MV-4-11 (cell line): Measurements from ENCODE around the gene TIMM17A.
A peak's percentile ranks its signal among the peaks of the same experiment; 100 is the strongest.
"Not testable (repeated sequence)": the region's sequence is repeated elsewhere in the genome, so short reads cannot be mapped to it uniquely, and the experiment has no call there.

ENCODE experiments used
- DNase-seq: peaks from one replicate; lab custom pipeline; 2025; lab: John Stamatoyannopoulos, UW

TIMM17A gene

DNA sequence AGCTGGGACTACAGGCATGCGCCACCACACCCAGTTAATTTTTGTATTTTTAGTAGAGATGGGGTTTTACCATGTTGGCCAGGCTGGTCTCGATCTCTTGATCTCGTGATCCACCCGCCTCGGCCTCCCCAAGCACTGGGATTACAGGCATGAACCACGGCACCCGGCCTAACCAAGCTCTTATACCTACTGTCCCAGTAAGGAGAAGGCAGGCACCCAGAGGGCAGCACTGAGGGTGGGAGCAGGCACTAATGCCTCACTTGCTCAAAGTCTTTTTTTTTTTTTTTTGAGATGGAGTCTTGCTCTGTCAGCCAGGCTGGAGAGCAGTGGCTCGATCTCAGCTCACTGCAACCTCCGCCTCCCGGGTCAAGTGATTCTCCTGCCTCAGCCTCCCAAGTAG is 15.0 kb upstream of the TIMM17A start:
- not testable (repeated sequence) for DNase-seq

DNA sequence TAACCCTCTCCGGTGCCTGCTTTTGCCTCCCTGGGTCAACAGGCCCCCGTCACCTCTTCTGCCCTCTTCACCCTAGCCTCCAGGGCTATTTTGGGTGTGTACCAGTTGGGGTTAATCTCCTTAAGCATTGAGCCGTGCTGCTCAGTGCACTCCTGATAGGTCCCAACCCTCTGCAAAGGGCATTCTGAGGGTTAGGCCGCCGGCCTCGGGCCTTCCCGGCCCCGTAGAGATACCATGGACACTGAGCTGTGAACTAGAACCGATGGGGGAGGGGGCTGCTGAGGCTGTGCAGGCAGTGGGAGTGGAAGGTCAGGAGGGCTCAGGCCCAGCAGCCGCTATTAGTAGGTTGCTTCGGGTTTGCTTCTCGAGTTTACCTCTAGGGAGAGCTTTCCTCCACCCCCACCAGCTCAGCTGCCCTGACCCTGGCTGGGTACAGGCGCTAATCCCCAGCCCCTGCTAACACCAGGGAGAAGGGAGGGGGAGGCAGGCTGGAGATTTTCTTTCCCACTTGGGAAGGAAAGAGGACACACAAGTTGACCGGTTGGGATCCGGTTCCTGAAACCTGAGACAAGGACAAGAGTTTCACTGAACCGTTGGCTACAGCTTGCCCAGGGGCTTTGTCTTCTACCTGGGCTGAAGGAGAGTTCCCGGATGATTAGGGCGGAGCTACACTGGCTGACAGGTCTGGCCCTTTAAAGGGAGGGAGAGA is 13.7 kb upstream of the TIMM17A start:
- DNase-seq: no peak

DNA sequence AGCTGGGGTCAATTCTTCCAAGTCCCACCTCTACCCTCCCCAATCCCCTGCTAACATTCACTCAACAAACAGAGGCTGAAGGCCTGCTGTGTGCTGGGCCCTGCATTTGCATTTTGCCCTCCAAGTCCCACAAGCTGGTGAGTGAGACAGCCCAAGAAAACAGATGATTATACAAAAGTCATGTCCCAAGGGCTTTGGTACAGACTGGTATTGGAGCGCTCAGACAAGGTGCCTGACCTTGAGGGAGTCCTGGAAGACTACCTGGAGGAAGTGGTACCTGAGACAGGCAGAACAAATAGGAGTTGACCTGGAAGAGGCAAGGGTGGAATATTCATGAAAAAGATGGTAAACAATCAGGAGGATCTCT is 13.2 kb upstream of the TIMM17A start:
- DNase-seq: no peak

DNA sequence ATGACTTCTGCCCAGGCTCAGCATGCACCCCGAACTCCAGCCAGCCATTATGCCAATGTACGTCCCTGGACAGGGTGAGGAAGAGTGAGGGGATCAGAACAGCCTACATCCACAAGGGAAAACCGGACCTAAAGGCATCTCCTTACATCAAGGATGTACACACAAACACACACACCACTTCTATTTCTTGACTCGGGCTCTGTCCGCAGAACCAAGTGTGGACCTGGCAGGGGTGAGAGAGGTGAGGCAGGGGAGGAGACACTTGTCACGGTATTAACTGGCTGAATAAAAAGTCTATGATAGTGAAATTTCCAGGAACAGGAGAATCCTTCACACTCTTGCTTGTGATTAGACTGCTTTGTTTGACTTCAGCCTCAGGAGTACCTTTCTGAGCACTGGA is 11.3 kb upstream of the TIMM17A start:
- DNase-seq: no peak

DNA sequence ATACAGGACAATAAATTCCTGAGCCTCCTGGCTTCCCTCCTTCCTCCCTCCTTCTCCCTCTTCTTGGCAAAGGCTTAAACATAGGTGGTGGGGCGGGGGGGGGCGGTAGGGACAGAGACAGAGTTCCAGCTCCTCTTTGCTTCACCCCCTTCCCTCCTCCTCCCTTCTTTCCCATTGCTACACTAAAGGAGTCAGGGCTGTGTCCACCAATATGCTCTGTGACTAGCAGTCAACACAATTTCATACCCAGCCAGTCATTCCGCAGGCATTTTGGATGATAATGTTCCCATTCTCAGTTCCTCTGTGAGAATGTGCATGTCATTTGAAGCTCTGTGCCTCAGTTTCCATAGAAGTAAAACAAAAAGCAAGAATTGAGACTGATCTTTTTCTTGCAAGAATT is 10.7 kb upstream of the TIMM17A start:
- no peak for DNase-seq

DNA sequence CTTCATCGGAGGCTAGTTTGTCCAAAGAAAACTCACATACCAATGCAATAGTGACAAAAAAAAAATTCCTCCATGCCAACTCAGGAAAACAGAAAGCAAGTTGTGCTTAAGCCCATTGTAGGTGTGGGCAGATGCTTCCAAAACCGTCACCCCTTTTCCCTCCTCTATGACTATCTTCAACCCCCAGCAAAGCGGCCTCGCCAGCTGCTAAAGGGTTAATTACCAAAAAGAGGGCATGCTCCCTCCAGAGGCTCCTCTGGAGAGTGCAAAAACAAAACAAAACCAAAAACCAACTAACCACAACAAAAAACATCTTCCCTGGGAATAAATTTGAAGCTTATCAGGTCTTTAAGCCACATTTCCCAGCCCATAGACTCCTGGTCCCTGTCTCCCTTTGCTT is 10.1 kb upstream of the TIMM17A start:
- no peak for DNase-seq

DNA sequence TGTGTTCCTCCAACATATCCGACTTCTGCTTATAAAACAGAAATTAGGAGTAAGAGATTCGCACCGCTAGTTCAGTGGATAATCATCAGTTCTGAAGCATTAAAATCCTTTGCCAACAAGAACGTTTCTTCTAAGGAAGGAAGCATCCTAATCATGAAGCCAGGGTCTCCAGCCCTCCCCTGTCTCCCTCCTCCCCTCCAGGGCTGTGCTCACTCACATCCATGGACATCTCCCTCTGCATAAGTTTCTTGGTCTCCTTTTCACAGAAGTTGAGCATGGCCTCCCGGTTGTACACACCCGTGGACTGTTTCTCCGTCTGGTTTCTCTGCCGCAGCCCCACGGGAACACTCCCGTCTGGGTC is 9.5 kb upstream of the TIMM17A start:
- no peak for DNase-seq

DNA sequence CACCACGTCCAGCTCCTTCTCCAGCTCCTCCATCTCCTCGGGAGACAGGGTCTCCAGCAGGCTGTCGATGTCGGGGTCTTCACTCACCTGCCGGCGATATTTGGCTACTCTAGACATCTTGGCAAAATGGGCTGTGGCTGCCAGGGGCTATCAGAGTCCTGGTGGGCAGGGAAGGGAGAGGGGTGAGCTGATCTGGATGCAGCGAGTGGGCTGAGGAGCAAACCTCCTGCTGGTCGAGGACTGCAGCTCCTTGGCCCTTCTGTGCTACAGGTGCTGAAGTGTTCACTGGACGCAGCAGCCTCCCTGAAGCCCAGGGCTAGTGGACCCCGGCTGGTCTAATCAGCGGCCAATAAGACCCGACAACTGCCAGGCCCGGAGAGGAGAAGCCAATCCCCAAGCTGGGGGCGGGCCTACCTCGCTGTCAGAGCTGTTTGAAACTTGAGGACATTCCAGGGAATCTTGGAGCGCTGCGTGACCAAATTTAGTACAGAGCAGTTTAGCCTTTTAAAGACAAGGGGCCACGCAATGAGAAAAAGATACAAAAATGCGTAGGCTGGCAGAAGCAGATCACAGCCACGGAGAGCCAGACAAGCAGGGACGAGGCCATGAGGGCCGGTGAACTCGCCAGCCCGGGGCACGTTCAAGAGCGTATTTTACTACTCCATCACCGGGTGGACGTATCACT is 8.9 kb upstream of the TIMM17A start, which contains the start of gene LMOD1:
Gene LMOD1, minus strand, starts transcription at position 325 of the 685 bp plus-strand sequence. Its CDS starts 208 bp downstream, at position 117.
- no peak for DNase-seq

DNA sequence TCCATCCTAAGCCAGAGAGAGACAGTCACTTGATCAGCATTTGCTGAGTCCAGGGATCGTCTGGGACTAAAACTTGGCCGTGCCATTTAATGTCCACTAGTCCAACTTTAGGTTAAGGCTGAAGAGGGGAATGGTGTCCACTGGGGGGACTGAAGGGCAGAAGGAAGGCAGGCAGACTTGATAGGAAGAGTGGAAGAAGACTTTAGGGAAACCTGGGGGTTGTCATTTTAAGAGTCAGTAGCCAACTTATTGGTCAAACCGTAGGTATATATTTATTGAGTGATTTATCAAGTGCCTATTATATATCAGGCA is 7.7 kb upstream of the TIMM17A start:
- no peak for DNase-seq

DNA sequence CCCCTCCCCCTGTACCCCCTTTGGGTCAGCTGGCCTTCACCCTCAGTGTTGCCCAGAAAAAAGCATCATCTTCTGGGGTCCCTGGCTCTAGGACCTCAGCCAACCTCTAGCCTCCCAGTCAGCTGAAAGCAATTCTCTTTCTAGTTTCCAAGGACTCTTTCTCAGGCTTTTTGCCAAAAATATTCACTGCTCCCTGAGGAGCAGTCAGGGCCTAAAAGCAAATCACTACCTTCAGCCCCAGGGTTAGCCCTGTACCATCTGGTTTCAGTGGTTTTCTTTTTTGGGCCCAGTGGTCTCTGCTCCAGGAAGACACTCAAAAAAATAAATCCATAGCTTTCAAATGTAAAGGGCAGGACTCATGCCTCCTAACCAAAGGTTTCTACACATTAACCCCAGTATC is 5.8 kb upstream of the TIMM17A start:
- no peak for DNase-seq

DNA sequence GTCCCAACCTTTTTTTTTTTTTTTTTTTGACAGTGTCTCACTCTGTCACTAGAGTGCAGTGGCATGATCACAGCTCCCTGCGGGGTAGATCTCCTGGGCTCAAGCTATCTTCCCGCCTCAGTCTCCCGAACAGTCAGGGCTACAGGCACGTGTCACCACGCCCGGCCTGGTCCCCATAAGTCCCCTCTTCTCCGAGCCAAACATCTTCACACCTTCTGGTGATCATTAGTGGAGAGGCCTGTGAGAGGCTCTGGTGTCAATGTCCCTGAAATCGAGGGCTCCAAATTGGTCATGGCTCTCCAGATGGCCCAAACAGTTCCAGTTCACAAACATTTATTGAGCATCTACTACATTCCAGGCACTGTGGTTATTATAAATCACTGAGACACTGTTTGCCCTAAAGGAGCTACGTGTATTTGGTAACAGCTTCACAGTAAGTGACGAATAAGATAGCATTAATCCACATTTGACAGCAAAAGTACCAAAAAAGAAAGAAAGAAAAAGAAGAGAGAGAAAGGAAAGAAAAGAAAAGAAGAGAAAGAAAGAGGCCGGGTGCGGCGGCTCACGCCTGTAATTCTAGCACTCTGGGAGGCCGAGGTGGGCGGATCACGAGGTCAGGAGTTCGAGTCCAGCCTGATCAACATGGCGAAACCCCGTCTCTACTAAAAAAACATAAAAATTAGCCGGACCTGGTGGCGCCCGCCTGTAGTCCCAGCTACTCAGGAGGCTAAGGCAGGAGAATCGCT is 867 bp upstream of the TIMM17A start:
- no peak for DNase-seq

DNA sequence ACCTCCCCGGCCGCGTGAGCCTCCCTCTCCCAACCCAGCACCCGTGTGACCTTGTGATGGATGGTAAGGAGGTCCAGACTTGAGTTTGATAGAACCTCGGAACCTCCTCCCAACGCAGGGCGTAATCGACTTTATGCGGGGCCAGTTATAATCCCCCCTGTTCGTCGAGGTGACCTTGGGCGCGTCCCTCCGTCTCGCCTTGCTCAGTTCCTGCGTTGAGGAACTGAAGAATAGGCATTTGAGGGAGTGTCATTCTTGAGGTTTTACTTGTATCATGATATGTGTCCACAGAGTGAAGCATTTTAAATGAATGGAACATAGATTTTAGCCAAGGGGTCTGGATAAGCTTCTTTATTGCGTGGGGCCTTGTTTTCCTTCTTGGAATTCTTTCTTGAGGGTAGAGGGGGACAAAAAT is 433 bp downstream of the TIMM17A start:
- peak; percentile 41 for DNase-seq

DNA sequence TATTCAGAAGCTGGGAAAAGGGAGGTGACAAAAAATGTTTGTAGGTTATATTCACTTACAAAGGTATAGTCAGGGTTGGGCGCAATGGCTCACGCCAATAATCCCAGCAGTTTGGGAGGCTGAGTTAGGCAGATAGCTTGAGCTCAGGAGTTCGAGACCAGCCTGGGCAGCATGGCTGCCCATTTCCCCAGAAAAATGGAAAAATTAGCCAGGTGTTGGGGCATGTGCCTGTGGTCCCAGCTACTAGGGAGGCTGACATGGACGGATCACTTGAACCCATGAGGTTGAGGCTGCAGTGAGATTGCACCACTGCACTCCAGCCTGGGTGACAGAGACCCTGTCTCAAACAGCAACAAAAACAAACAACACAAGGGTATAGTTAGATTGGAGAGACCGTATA is 3.0 kb downstream of the TIMM17A start:
- DNase-seq: no peak

DNA sequence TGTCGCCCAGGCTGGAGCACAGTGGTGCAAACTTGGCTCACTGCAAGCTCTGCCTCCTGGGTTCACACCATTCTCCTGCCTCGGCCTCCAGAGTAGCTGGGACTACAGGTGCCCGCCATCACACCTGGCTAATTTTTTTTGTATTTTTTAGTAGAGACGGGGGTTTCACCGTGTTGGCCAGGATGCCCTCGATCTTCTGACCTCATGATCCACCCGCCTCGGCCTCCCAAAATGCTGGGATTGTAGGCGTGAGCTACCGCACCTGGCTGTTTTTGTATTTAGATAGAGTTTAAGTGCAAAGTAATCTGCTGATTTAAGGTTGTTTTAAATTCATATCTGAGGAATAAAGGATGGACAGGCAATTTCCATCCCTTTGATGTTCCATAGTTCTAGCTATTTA is 7.1 kb downstream of the TIMM17A start:
- DNase-seq: not testable (repeated sequence)

DNA sequence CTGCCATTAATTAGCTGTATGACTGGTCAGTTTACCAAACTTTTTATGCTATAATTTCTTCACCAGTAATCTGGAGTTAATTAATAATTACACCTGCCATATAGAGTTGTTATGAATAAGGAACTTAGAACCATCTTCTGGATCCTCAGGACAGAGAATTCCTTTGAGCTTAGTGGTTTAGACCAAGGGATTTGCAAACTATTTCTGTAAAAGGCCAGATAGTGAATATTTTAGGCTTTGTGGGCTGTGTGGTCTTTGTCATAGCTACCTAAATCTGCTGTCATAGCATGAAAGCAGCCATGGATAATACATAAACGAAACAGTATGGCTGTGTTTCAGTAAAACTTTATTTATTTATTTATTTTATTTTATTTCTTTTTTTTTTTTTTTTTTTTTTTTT is 9.0 kb downstream of the TIMM17A start:
- no peak for DNase-seq

DNA sequence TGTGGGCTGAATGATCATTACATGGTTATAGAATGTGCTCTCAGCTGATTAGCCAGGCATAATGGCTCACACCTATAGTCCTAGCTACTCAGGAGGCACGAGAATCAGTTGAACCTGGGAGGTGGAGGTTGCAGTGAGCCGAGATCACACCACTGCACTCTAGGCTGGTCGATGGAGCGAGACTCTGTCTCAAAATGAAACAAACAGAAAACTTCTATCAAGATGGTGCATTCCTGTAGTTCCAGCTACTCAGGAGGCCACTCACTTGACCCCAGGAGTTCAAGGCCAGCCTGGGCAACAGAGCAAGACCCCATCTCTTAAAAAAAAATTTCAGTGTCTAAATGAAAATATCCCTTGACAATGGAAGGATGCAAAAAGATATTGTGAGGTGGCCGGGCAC is 10.9 kb downstream of the TIMM17A start:
- no peak for DNase-seq

DNA sequence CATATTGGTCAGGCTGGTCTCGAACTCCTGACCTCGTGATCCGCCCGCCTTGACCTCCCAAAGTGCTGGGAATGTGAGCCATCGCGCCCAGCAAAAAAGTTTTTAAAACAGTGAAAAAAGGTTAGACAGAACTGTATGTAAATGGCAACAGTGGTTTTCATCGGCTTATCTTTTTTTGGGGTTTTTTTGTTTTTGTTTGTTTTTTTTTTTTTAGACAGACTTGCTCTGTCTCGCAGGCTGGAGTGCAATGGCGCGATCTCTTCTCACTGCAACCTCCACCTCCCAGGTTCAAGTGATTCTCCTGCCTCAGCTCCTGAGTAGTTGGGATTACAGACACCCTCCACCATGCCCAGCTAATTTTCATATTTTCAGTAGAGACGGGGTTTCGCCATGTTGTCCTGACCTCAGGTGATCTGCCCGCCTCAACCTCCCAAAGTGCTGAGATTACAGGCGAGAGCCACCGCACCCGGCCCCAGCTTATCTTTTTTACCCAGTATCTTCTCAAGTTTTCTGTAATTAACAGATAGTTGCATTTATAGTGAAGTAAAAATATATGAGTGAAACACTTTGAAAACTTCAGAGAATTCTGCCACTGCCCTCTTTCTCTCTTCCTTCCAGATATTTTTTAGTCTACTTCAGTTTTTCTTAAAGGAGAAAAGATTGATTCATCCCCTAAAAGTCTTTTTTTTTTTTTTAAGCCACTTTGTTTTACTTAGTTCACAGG is 13.1 kb downstream of the TIMM17A start:
- DNase-seq: no peak

DNA sequence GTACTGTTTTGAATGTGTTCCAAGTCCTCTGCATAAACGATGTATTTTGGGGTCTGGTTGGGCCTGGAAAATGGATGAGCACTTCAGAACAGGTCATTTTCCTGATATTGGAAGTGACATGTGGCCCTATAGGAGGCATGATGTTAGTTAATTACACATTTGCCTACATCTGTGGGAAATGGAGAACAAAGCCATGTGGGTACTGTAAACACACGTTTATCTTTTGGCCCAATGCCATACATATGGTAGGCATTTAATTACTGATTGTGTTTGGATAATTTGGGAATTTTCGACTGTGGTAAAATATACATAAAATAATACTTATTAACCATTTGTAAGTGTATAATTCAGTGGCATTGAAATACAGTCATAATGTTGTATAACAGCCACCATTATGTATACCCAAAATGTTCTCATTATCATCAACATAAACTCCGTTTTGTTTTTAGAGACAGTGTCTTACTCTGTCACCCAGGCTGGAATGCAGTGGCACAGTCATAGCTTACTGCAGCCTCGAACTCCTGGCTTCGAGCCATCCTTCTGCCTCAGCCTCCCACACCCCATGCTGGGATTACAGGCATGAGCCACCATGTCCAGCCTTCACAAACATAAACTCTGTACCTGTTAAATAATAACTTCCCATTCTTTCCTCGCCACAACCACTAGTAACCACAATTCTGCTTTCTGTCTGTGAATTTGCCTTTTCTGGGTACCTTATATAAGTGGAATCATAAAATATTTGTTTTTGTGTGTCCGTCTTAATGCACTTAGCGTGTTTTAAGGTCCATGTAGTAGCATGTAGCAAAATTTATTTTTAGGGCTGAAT is 15.2 kb downstream of the TIMM17A start:
- DNase-seq: no peak

DNA sequence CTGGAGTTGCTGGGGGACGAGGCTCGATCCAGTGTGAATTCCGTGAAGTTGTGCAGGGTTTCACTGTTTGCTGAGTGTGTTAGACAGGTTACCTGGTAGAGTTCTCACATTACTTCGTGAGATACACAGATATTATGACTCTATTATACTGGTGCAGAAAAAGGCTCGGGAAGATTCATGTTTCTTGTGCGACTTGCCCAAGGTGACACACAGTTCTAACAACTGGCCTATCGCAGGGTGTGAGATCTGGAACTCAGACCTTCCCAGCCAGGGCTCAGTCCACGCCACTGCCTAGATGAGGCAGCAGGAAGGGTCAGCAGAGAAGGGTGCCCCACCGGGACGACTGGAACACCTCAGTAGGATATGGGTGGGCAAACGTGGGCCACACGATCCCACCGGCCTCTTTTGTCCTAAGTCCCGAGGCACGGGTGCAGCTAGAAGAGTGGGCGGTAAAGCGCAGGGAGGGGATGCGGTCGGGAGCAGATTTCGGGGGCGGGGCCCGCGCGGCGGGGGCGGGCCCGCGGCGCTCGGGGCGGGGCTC is 26.8 kb downstream of the TIMM17A start:
- DNase-seq: peak; percentile 28

DNA sequence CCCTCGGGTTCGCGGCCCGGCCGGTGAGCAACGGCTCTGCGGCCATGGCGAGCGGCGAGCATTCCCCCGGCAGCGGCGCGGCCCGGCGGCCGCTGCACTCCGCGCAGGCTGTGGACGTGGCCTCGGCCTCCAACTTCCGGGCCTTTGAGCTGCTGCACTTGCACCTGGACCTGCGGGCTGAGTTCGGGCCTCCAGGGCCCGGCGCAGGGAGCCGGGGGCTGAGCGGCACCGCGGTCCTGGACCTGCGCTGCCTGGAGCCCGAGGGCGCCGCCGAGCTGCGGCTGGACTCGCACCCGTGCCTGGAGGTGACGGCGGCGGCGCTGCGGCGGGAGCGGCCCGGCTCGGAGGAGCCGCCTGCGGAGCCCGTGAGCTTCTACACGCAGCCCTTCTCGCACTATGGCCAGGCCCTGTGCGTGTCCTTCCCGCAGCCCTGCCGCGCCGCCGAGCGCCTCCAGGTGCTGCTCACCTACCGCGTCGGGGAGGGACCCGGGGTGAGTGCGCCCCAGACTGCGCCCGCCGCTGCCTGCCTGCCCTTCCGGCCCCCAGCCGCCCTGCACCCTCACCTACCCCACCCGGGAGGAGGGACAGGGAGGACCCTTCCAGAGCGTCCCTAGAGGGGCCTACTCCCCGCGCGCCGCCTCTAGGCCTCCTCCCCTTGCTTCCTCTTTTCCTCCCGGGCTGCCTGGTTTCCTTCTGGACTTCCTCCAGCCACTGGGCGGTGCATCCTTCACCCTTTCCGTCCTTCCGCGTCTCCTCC is 27.5 kb downstream of the TIMM17A start, which contains the start of gene RNPEP:
Gene RNPEP, plus strand, starts transcription at position 26 of the 757 bp plus-strand sequence. Its CDS starts 19 bp downstream, at position 45.
- peak; percentile 85 for DNase-seq

DNA sequence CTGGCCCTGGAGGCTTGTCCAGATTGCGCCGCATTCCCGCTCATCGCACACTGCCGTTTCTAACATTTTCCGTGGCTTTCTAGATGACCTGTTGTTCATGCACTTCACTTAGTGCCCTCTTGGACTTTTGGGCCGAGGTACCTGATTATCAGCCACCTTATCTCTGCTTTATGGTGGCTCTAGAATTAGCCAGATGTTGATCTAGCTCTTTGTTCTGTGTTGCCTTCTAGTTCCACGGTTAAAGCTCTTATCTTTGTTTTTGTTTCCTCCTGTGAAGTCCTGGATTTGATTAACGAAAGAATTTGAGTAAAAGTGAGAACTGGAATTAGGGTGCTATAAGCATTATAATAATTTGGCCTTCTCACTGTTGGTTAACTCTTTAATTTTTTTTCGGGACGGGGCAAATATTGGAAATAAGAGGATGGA is 28.1 kb downstream of the TIMM17A start:
- no peak for DNase-seq
